Left cardiac atrium (tissue), 4 donors: Measurements from ENCODE around the gene KLHL10. TPM values are rescaled to one million over a fixed set of nuclear protein-coding genes. Genes with fewer than 3 reads are reported as not detected.
"Not testable (repeated sequence)": the region's sequence is repeated elsewhere in the genome, so short reads cannot be mapped to it uniquely, and the experiment has no call there.

ENCODE experiments used
- ATAC-seq, 2 donors: fragments of 200-7000 bp; cut with Tn5 transposase; one replicate each; pipeline ENCODE4 v1.9.1; 2020; ENCODE audit warnings: mild to moderate bottlenecking in 2 of 2, moderate library complexity in 2 of 2
- DNase-seq: peaks from one replicate; pipeline ENCODE4 v3.0.0-alpha.2; 2020
- intact Hi-C, 2 donors: fragments of 100-400 bp; cut with DNase I; formaldehyde crosslinking; loops; one replicate each; pipeline versions ENCODE4 v1.14.1 to v1.15.1; 2022 to 2023
- total RNA-seq, 2 donors: library from RNA; stranded (reverse); fragmentation: NEBNext Ultra II Directional; extraction: Animal tissue kit (Norgen Biotek cat#: 25700); gene quantifications; one replicate each; pipeline ENCODE4 v1.2.1, GENCODE V29; 2021
- donor health status: DM: no; HTN: yes; CAD: no.
- donor health status: DM: no; HTN: yes; CAD: no; lungs with severe emphysema.
- donor health status: DM: yes; HTN: yes; CAD: no.
- donor health status: Dilated cardiomyopathy.

The KLHL10 gene
- total RNA-seq, 2 donors from 2014 or later: 0.18 to 0.32 TPM

DNA sequence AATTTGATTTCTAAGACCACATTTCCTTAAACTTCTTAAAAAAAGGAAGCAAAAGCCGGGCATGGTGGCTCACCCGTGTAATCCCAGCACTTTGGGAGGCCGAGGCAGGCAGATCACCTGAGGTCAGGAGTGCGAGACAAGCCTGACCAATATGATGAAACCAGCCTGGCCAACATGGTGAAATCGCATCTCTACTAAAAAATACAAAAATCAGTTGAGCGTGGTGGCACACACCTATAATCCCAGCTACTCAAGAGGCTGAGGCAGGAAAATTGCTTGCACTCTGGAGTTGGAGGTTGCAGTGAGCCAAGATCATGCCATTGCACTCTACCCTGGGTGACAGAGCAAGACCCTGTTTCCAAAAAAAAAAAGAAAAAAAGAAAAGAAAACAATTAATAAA lies 3.2 kb downstream of the KLHL10 start:
- DNase-seq, intact Hi-C loops, ATAC-seq: not testable (repeated sequence)

DNA sequence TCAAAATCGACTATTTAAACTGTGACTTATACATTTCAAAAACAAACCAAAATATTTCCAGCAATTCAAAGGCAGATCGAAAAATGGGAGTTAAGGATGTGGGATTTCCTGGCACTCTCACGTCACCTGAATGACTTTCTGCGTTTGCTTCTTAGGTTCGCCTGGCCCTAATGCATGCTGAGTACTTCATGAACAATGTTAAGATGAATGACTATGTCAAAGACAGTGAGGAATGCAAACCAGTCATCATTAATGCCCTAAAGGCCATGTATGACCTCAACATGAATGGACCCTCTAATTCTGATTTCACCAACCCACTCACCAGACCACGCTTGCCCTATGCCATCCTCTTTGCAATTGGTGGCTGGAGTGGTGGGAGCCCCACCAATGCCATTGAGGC lies 7.3 kb downstream of the KLHL10 start:
- DNase-seq (no peak), ATAC-seq (no peak)
- intact Hi-C loops: no loop called here

DNA sequence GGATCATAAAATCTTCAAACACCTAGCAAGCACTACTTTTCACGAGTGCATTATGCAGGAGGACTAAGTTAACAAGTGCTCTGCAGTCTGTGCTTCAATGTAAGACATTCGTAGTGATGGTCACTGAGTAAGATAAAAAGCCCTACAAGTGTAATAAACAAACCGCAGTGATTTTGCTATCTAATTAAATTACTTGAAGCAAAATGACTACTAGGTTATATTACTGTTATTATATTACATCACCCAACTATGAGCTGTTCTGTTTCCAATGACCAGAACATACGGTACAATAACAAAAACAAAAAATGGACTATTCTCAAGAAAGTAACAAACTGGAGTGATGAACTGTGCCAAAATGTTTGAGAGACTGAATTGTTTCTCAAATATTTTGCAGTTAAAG lies 11.2 kb downstream of the KLHL10 start:
- ATAC-seq (no peak), DNase-seq (no peak)
- intact Hi-C loops: no loop called here

DNA sequence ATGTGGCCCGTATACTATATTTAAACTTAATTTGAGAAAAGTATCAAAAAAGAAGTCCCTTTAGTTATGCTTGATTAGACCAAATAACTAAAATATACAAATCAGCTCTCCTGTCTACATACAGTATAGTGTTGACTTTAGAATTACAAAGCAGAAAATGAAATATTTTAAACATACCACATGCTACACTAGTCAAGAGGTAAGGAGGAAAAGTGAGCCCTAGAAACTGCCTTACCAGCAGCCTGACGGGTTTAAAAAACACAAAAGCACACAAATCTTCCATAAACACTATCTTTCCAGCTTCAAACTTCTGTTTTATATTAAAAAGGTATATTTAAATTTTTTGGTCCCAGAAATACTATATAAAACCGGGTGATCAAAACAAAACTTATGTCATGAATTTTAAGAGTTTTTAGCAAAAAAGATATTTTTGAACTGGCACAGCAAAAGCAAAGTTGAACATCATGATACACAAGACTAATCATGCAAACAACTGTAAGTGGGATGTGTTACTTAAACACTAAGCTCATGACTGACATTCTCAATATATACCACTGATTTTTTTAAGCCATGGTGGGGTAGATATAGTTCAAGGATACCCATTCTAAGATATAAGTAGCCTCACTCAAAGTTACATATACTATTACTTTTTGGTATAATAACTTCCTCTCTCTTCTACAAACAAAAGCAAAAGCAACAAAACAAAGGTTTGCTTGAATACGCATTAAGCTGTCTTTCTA lies 11.8 kb downstream of the KLHL10 start:
- intact Hi-C loops: no loop called here
- ATAC-seq (no peak), DNase-seq (no peak)

DNA sequence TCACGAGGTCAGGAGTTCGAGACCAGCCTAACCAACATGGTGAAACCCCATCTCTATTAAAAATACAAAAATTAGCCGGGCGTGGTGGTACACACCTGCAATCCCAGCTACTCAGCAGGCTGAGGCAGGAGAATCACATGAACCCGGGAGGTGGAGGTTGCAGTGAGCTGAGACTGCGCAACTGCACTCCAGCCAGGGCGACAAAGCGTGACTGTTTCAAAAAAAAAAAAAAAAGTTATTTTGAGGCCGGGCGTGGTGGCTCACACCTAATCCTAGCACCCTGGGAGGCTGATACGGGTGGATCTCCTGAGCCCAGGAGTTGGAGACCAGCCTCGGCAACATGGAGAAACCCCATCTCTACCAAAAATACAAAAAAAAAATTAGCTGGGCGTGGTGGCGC lies 13.8 kb downstream of the KLHL10 start:
- ATAC-seq, intact Hi-C loops, DNase-seq: not testable (repeated sequence)

- ATAC-seq (no peak), DNase-seq (no peak)
- intact Hi-C loops: no loop called here
Observed at GRCh38 chr17:41860254-41860931, 22.8 kb downstream of the KLHL10 start.

GRCh38 chr17:41863074-41863848 lies 25.6 kb downstream of the KLHL10 start:
- intact Hi-C loops: no loop called here
- DNase-seq (no peak), ATAC-seq (no peak)

DNA sequence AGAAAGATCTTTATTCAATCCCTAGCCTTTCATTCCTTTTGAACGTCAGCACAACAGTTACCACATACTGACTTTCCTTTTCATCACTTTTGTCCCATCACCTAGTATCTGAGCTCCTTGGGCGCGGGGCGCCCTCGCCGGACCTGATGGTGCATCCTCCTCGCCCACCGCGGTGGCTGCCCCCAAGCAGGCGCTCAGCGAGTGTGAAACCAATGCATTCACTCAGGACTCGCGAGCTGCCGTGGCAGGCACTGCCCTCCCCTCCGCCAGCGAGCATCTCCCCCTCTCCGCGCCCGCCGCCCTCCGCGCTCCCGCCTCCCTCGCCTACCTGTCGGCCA lies 26.8 kb downstream of the KLHL10 start:
- ATAC-seq: peak; percentile 64 to 79

DNA sequence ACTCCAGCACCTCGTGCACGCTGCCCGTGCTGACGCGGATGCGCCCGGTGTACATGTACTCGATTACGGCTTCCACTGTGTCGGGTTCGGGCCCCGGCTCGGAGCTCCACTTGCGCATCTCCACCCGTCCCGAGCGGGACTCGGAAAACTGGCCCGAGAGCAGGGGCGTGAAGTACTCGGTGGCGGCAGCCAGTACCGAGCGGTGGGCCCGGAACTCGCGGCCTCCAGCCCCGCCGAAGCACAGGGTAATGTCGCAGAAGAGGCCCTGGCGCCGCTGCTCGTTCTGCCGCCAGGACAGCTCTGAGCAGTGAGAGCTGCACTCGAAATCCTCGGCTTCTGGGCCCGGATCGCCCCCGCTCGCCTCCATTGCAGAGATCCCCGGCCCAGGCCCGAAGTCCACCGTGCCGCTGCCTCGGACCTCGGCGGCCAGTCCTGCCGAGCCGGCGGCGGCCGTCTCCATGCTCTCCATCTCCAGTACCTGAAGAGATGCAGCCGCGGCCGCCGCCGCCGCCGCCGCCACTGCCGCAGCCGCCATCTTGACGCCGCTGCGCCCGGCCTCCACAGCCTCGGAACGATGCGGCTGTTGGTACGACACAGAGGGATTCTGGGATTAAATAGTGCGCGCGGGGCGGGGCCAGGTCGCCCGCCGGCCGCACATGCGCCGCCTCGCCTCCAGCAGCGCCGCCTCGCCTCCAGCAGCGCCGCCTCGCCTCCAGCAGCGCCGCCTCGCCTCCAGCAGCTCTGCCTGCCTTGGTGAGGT lies 27.4 kb downstream of the KLHL10 start, which contains the start of gene KLHL11:
Gene KLHL11 (minus strand): TSS at position 588 of the 760 bp plus-strand sequence. CDS start 53 bp downstream, at position 535.
- DNase-seq (peak; percentile 91), ATAC-seq (peak; percentile 95 to 98)
- intact Hi-C loops: no loop called here

More for the DNA sequence above, 26.8 kb downstream of the KLHL10 start:
- intact Hi-C loops: no loop called here
- no peak for DNase-seq

- intact Hi-C loops: no loop called here
- DNase-seq (no peak), ATAC-seq (no peak)
Observed at GRCh38 chr17:41865596-41865893, 27.9 kb downstream of the KLHL10 start.

GRCh38 chr17:41868568-41868967 lies 30.9 kb downstream of the KLHL10 start:
- DNase-seq (no peak), ATAC-seq (no peak)
- intact Hi-C loops: no loop called here

GRCh38 chr17:41869426-41869825 lies 31.8 kb downstream of the KLHL10 start:
- ATAC-seq (no peak), DNase-seq (no peak)
- intact Hi-C loops: no loop called here

DNA sequence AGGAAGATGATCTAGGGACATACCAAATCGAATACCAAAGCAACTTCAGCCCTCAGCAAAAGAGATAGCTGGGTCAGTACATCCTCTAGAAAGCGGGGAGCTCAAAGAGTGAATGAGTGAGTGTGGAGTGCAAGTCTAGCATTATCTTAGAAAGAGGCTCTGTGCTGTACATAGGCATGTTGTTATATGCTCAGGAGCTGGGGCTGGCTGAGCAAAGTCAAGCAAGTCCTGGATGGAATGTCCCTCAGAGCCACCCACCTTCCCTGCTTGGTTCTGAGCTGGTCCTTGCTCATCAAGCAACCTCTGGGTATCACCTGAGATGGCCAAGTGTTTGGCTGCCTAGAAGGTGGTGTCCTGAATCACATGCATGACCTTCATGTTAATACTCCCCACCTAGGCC lies 32.5 kb downstream of the KLHL10 start:
- ATAC-seq (no peak), DNase-seq (no peak)
- intact Hi-C loops: loop anchor here in 1 of 2 donors (5.0 kb wide), 1 partner anchor 133 kb away; no protein-coding TSS in a partner anchor

- intact Hi-C loops: loop anchor here in 1 of 2 donors (5.0 kb wide), 1 partner anchor 133 kb away; no protein-coding TSS in a partner anchor
- ATAC-seq: peak in 1 of 2 donors; percentile 34
Observed at GRCh38 chr17:41870627-41871026, 33.0 kb downstream of the KLHL10 start.

DNA sequence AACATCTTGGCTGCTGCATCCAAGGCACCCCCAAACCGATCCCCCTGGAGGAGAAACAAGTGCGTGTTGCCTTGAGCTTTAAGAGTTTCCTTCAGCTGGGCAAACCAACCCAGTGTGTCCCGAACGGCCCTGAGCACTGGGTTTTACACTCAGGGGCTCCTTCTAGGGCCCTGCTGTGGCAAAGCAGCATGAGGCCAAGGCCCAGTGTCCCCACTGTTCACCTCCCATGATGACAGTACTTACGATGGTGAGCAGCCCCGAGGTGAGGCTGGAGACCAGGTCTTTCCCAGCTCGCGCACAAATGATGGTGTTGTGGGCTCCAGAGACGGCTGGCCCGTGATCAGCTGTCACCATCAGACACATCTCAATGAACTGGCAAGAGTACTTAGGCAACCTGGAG lies 34.2 kb downstream of the KLHL10 start:
- intact Hi-C loops: loop anchor here in 1 of 2 donors (5.0 kb wide), 1 partner anchor 134 kb away; no protein-coding TSS in a partner anchor
- ATAC-seq (no peak), DNase-seq (no peak)

More at GRCh38 chr17:41870627-41871026, 33.0 kb downstream of the KLHL10 start:
- DNase-seq: no peak

DNA sequence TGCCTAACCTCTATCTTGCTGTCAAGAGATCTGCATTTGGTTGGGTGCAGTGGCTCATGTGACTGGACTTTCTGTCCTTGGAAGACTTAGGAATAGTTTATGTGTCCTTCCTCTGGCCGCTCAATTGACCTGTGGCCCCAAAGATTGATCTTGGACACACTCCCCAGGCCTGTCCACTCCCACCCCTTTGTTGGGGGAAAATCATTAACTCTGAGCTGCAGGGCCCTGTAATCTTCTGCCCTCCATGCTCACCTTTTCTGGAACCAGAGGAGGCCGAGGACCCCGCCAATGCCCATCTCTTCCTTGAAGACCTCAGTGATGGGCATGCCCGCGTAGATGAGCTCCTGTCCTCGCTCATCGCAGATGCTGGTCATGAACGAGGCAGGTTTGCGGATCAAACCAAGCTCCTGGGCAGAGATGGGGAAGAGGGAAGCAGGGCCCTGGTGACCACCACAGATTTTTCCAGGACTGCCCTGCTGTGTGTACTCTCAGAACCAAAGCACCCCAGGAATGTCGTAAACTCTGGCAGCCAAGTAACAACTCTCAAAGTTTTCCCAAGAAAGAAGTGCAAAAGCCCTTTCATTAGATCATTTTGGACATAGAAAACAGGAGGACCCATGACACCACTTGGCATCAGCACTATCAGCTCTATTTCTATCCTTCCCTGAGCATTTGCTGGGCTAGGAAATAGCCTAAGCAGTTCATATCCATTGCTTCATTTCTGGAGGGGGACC lies 36.1 kb downstream of the KLHL10 start:
- intact Hi-C loops: loop anchor here in 1 of 2 donors (5.0 kb wide), 1 partner anchor 136 kb away; no protein-coding TSS in a partner anchor
- ATAC-seq: peak in 1 of 2 donors; percentile 2
- no peak for DNase-seq

- peak in 1 of 2 donors; percentile 45 for ATAC-seq
- intact Hi-C loops: loop anchor here in 1 of 2 donors (5.0 kb wide), 1 partner anchor 137 kb away; no protein-coding TSS in a partner anchor
- DNase-seq: not testable (repeated sequence)
Observed at GRCh38 chr17:41874293-41874670, 36.7 kb downstream of the KLHL10 start.

- ATAC-seq (no peak), DNase-seq (no peak)
- intact Hi-C loops: no loop called here
Observed at GRCh38 chr17:41880130-41880529, 42.5 kb downstream of the KLHL10 start.
